Sigmoid colon (tissue), 7 donors: ENCODE results near the gene COL5A2. TPM values are rescaled to one million over a fixed set of nuclear protein-coding genes. Genes with fewer than 3 reads are reported as not detected.

Source experiments
- DNase-seq: peaks from one replicate; pipeline ENCODE4 v3.0.0-alpha.2; 2019
- H3K27ac ChIP-seq, 4 donors: fragments of 200-600 bp; sonication (generic); one replicate each; pipeline ENCODE4 v1.5.1; 2016 to 2019; ENCODE audit warnings: mild to moderate bottlenecking in 1 of 4
- H3K27me3 ChIP-seq, 3 donors: fragments of 200-600 bp; sonication (generic); one replicate each; pipeline ENCODE4 v1.5.1; 2019; ENCODE audit warnings: mild to moderate bottlenecking in 1 of 3
- H3K36me3 ChIP-seq, 4 donors: fragments of 200-600 bp; sonication (generic); one replicate each; pipeline ENCODE4 v1.5.1; 2016 to 2019
- H3K4me1 ChIP-seq, 4 donors: fragments of 200-600 bp; sonication (generic); one replicate each; pipeline ENCODE4 v1.5.1; 2017 to 2019
- H3K4me3 ChIP-seq, 4 donors: fragments of 200-600 bp; sonication (generic); one replicate each; pipeline ENCODE4 v1.5.1; 2017 to 2019; ENCODE audit warnings: mild to moderate bottlenecking in 2 of 4, moderate library complexity in 1 of 4
- H3K9me3 ChIP-seq, 4 donors: fragments of 200-600 bp in 3 of 4; sonication (generic) in 3 of 4; one replicate each; pipeline versions ENCODE4 v1.5.1 to v1.6.1; 2013 to 2019
- CTCF ChIP-seq, 4 experiments: fragments of 450-650 bp in 3 of 4; fragments of 200-600 bp in 1 of 4; IDR thresholded peaks; one replicate each; pipeline ENCODE4 v1.5.1; 2016 to 2019; ENCODE audit warnings: antibody characterized with exemption in 4 of 4, mild to moderate bottlenecking in 3 of 4, moderate library complexity in 2 of 4
- EP300 ChIP-seq, 4 donors: sonication (generic); formaldehyde crosslinking; IDR thresholded peaks; one replicate each; pipeline ENCODE4 v1.6.1; 2017; ENCODE audit warnings: antibody characterized with exemption in 4 of 4
- POLR2A ChIP-seq, 2 donors: fragments of 450-650 bp; IDR thresholded peaks; one replicate each; pipeline ENCODE4 v1.6.1; 2016; ENCODE audit warnings: antibody characterized with exemption in 2 of 2, mild to moderate bottlenecking in 2 of 2, moderate library complexity in 2 of 2
- POLR2AphosphoS5 ChIP-seq, 4 donors: sonication (generic); formaldehyde crosslinking; IDR thresholded peaks; one replicate each; pipeline ENCODE4 v1.6.1; 2017; ENCODE audit warnings: antibody characterized with exemption in 4 of 4
- WGBS, 2 donors: extraction: QIAGEN DNeasy Blood & Tissue Kit; methylation state at CpG; one replicate each; pipeline ENCODE4 v1.1.7; 2013; 5-methylcytosine and 5-hydroxymethylcytosine counted together
- intact Hi-C: fragments of 100-400 bp; cut with DNase I; formaldehyde crosslinking; loops from one replicate; pipeline ENCODE4 v1.15.1; 2023
- polyA plus RNA-seq, 3 donors: library from polyadenylated mRNA; stranded (reverse); fragments of 200-250 nt; gene quantifications; one replicate each; pipeline ENCODE4 v1.2.3, GENCODE V29; 2013
- total RNA-seq, 4 donors: library from RNA; depleted of rRNA; stranded (reverse); fragments of >200 nt; gene quantifications; one replicate each; pipeline ENCODE4 v1.1.0, GENCODE V29; 2016
- donor health status: healthy with polysubstance abuse.
- donor health status: Bipolar disorder and iron deficiency.
- donor health status: healthy.

Gene COL5A2
- total and polyA plus RNA-seq, 7 donors = 3.6 to 164 (median 60.9) TPM

- Histone ChIP-seq H3K4me3 (no peak overlapping the region), H3K27me3 (no peaks in the 10 kb centered on the region), H3K4me1 (peaks cover 0 to 27% (median 15%) of the 10 kb centered on the region in 4 donors), H3K36me3 (no peaks in the 10 kb centered on the region), H3K27ac (no peak overlapping the region), H3K9me3 (no peaks in the 10 kb centered on the region)
- WGBS, 2 donors = 66 to 70% methylated on average over 3 of the region's 3 CpGs
- TF ChIP-seq EP300 (IDR thresholded peaks at IDR 0.05) (no peak), POLR2A (IDR thresholded peaks at IDR 0.05) (no peak)
- intact Hi-C loops = no loop called here
- no peak for DNase-seq
Measured at GRCh38 chr2:189131991-189132390, 47.6 kb downstream of the COL5A2 start.

- Histone ChIP-seq H3K4me1 (peaks cover 0 to 24% (median 11%) of the 10 kb centered on the region in 4 donors), H3K9me3 (no peaks in the 10 kb centered on the region), H3K36me3 (no peaks in the 10 kb centered on the region), H3K27me3 (no peaks in the 10 kb centered on the region), H3K4me3 (no peak overlapping the region), H3K27ac (peak overlapping the region in 2 of 4 donors; percentile 10 to 15)
- DNase-seq = no peak
- 83 to 84% methylated on average over 2 of the region's 2 CpGs for WGBS, 2 donors
- intact Hi-C loops = no loop called here
- TF ChIP-seq POLR2AphosphoS5 (IDR thresholded peaks at IDR 0.05) = no peak
- TF ChIP-seq POLR2A (IDR thresholded peaks at IDR 0.05) = no peak
- no peak for TF ChIP-seq CTCF (IDR thresholded peaks at IDR 0.05)
- TF ChIP-seq EP300 (IDR thresholded peaks at IDR 0.05) = no peak
Measured at GRCh38 chr2:189129971-189130370, 49.6 kb downstream of the COL5A2 start.

GRCh38 chr2:189128970-189129369, 50.6 kb downstream of the COL5A2 start:
- WGBS, 2 donors = 67 to 79% methylated on average over 4 of the region's 4 CpGs
- Histone ChIP-seq H3K36me3 (no peaks in the 10 kb centered on the region), H3K9me3 (no peaks in the 10 kb centered on the region), H3K27ac (no peak overlapping the region), H3K4me3 (no peak overlapping the region), H3K27me3 (no peaks in the 10 kb centered on the region), H3K4me1 (peaks cover 0 to 24% (median 9%) of the 10 kb centered on the region in 4 donors)
- TF ChIP-seq POLR2A (IDR thresholded peaks at IDR 0.05) (no peak), EP300 (IDR thresholded peaks at IDR 0.05) (no peak), CTCF (IDR thresholded peaks at IDR 0.05) (no peak), POLR2AphosphoS5 (IDR thresholded peaks at IDR 0.05) (no peak)
- no peak for DNase-seq
- intact Hi-C loops = no loop called here

- intact Hi-C loops = no loop called here
- H3K27ac ChIP-seq = no peak overlapping the region
- WGBS, 2 donors = 7 to 37% methylated on average over 1 of the region's 1 CpG
- TF ChIP-seq POLR2AphosphoS5 (IDR thresholded peaks at IDR 0.05) (no peak), CTCF (IDR thresholded peaks at IDR 0.05) (no peak), POLR2A (IDR thresholded peaks at IDR 0.05) (no peak), EP300 (IDR thresholded peaks at IDR 0.05) (no peak)
- peaks cover 0 to 24% (median 9%) of the 10 kb centered on the region in 4 donors for H3K4me1 ChIP-seq
- DNase-seq = no peak
- no peaks in the 10 kb centered on the region for H3K36me3 ChIP-seq
- H3K9me3 ChIP-seq = no peaks in the 10 kb centered on the region
- no peaks in the 10 kb centered on the region for H3K27me3 ChIP-seq
- no peak overlapping the region for H3K4me3 ChIP-seq
Measured at GRCh38 chr2:189127756-189128155, 51.8 kb downstream of the COL5A2 start.

GRCh38 chr2:189125195-189125594, 54.4 kb downstream of the COL5A2 start:
- intact Hi-C loops = no loop called here
- no peaks in the 10 kb centered on the region for H3K27me3 ChIP-seq

More at GRCh38 chr2:189125195-189125594, 54.4 kb downstream of the COL5A2 start:
- peaks cover 0 to 26% (median 16%) of the 10 kb centered on the region in 4 donors for H3K4me1 ChIP-seq
- no peaks in the 10 kb centered on the region for H3K9me3 ChIP-seq
- no peak overlapping the region for H3K27ac ChIP-seq
- no peak for DNase-seq
- no peaks in the 10 kb centered on the region for H3K36me3 ChIP-seq
- no peak overlapping the region for H3K4me3 ChIP-seq
- TF ChIP-seq EP300 (IDR thresholded peaks at IDR 0.05) = no peak
- no peak for TF ChIP-seq CTCF (IDR thresholded peaks at IDR 0.05)
- no peak for TF ChIP-seq POLR2AphosphoS5 (IDR thresholded peaks at IDR 0.05)
- TF ChIP-seq POLR2A (IDR thresholded peaks at IDR 0.05) = no peak
